HCT116 (cell line): Measurements from ENCODE around the gene ZNRF3. TPM values are rescaled to one million over a fixed set of nuclear protein-coding genes. Genes with fewer than 3 reads are reported as not detected.

Experiments
- ATAC-seq: fragments of 200-7000 bp; cut with Tn5 transposase; 2 replicates; pipeline ENCODE4 v1.9.1; 2020; ENCODE audit warnings: mild to moderate bottlenecking, moderate library complexity
- BruUV-seq: library from RNA; stranded (reverse); fragments of 400-500 nt; replicated peaks from 2 replicates; lab custom pipeline; 2021; lab: Mats Ljungman, UMichigan
- CTCF ChIA-PET: fragments of 300-600 bp; sonication (Branson Sonifier 250); formaldehyde crosslinking; loops from one replicate; lab custom pipeline; 2021; ENCODE audit warnings: antibody characterized with exemption; lab: Charles Lee
- POLR2A ChIA-PET: fragments of 300-600, 350-600 bp; sonication (Branson Sonifier 250); formaldehyde crosslinking; loops from one replicate; lab custom pipeline; 2021; ENCODE audit warnings: antibody characterized with exemption; lab: Charles Lee
- RAD21 ChIA-PET, 2 experiments: fragments of 300-600 bp; sonication (Branson Sonifier 250); formaldehyde crosslinking; loops; one replicate each; lab custom pipeline; 2023; ENCODE audit warnings: low total read pairs in 2 of 2; ENCODE audit not compliant: uncharacterized antibody in 2 of 2, unreplicated experiment in 2 of 2, low non-redundant PET in 1 of 2; lab: Charles Lee
- DNase-seq: peaks from one replicate; pipeline ENCODE4 v3.0.0-alpha.2; 2010; ENCODE audit warnings: low read depth, low spot score
- H2AFZ ChIP-seq: fragments of 200-600 bp; shearing (Covaris generic), sonication (generic); 2 replicates; pipeline ENCODE4 v1.6.1; 2017; ENCODE audit warnings: low read depth, mixed run types, mixed read lengths, antibody characterized with exemption, low read length; ENCODE audit not compliant: poor library complexity, severe bottlenecking
- H3K27ac ChIP-seq: 2 replicates; pipeline ENCODE4 v1.5.1; 2012; ENCODE audit warnings: low read depth, low read length
- H3K27me3 ChIP-seq: fragments of 200-600 bp; sonication (generic); 2 replicates; pipeline ENCODE4 v1.6.1; 2016; ENCODE audit warnings: mixed run types, low read length, mixed read lengths; ENCODE audit not compliant: insufficient read depth
- H3K36me3 ChIP-seq, 2 experiments: fragments of 200-500 bp in 1 of 2; fragments of 200-600 bp in 1 of 2; sonication (Bioruptor generic) in 1 of 2; sonication (generic) in 1 of 2; 2 replicates each; pipeline versions ENCODE4 v1.5.1 to v1.6.1; 2014 to 2016; ENCODE audit warnings: low read length in 2 of 2, inconsistent platforms in 1 of 2, mixed read lengths in 1 of 2, mixed run types in 1 of 2; ENCODE audit not compliant: insufficient read depth in 2 of 2, control insufficient read depth in 1 of 2
- H3K4me1 ChIP-seq, 2 experiments: fragments of 200-600 bp in 1 of 2; sonication (generic) in 1 of 2; 2 replicates each; pipeline versions ENCODE4 v1.5.1 to v1.6.1; 2012 to 2017; ENCODE audit warnings: low read length in 2 of 2, inconsistent platforms in 1 of 2, mild to moderate bottlenecking in 1 of 2, mixed read lengths in 1 of 2, mixed run types in 1 of 2, moderate library complexity in 1 of 2; ENCODE audit not compliant: insufficient read depth in 2 of 2, control insufficient read depth in 1 of 2
- H3K4me2 ChIP-seq: fragments of 200-600 bp; sonication (generic); 2 replicates; pipeline ENCODE4 v1.6.1; 2017; ENCODE audit warnings: mixed run types, low read length, mixed read lengths
- H3K4me3 ChIP-seq, 2 experiments: fragments of 200-600 bp in 1 of 2; sonication (generic) in 1 of 2; replicated peaks in 1 of 2; 2 replicates each; pipeline ENCODE4 v1.5.1; 2011 to 2016; ENCODE audit warnings: low read length in 2 of 2, control low read depth in 1 of 2, low read depth in 1 of 2, mild to moderate bottlenecking in 1 of 2, mixed read lengths in 1 of 2, mixed run types in 1 of 2
- H3K79me2 ChIP-seq: fragments of 200-600 bp; sonication (generic); 2 replicates; pipeline ENCODE4 v1.6.1; 2017; ENCODE audit warnings: mild to moderate bottlenecking, mixed run types, low read length, moderate library complexity, mixed read lengths; ENCODE audit not compliant: insufficient read depth
- H3K9ac ChIP-seq: fragments of 200-600 bp; sonication (generic); 2 replicates; pipeline ENCODE4 v1.6.1; 2016; ENCODE audit warnings: low read length, mixed read lengths
- H3K9me2 ChIP-seq: fragments of 200-600 bp; sonication (generic), shearing (Covaris generic); 2 replicates; pipeline ENCODE4 v1.6.1; 2017; ENCODE audit warnings: mixed run types, mild to moderate bottlenecking, moderate library complexity; ENCODE audit not compliant: insufficient read depth
- H3K9me3 ChIP-seq, 2 experiments: fragments of 200-500 bp in 1 of 2; fragments of 200-600 bp in 1 of 2; sonication (Bioruptor generic) in 1 of 2; sonication (generic) in 1 of 2; 2 replicates each; pipeline ENCODE4 v1.6.1; 2014 to 2017; ENCODE audit warnings: low read length in 2 of 2, mixed read lengths in 2 of 2, inconsistent platforms in 1 of 2, low read depth in 1 of 2, mild to moderate bottlenecking in 1 of 2, mixed run types in 1 of 2, moderate library complexity in 1 of 2; ENCODE audit not compliant: control insufficient read depth in 1 of 2, insufficient read depth in 1 of 2
- H4K20me1 ChIP-seq: fragments of 200-600 bp; sonication (generic), shearing (Covaris generic); 2 replicates; pipeline ENCODE4 v1.6.1; 2017; ENCODE audit warnings: mixed run types, mild to moderate bottlenecking, moderate library complexity; ENCODE audit not compliant: insufficient read depth
- ELF1 ChIP-seq: IDR thresholded peaks from 2 replicates; pipeline ENCODE4 v1.6.1; 2012; ENCODE audit warnings: low read depth, borderline replicate concordance
- EZH2phosphoT487 ChIP-seq: fragments of 200-600 bp; IDR thresholded peaks from 2 replicates; pipeline ENCODE4 v1.6.1; 2018; ENCODE audit warnings: antibody characterized with exemption, borderline replicate concordance
- JUND ChIP-seq: IDR thresholded peaks from 2 replicates; pipeline ENCODE4 v1.6.1; 2012
- POLR2A ChIP-seq: IDR thresholded peaks from 2 replicates; pipeline ENCODE4 v1.7.0; 2011; ENCODE audit warnings: borderline replicate concordance; ENCODE audit not compliant: insufficient read depth, insufficient read length; ENCODE audit errors: extremely low read depth
- POLR2AphosphoS5 ChIP-seq: IDR thresholded peaks from 2 replicates; pipeline ENCODE4 v1.6.1; 2011; ENCODE audit warnings: mild to moderate bottlenecking, low read depth, low read length, moderate library complexity
- SIN3A ChIP-seq: IDR thresholded peaks from 2 replicates; pipeline ENCODE4 v1.6.1; 2012; ENCODE audit warnings: low read depth
- SRF ChIP-seq: IDR thresholded peaks from 2 replicates; pipeline ENCODE4 v1.6.1; 2012; ENCODE audit warnings: low read depth
- ZNF274 ChIP-seq: fragments of 200-500 bp; sonication (Bioruptor generic); IDR thresholded peaks from 2 replicates; pipeline ENCODE4 v1.6.1; 2014; ENCODE audit warnings: mild to moderate bottlenecking, low read depth, low read length, inconsistent platforms
- intact Hi-C: fragments of 100-400 bp; cut with micrococcal nuclease; formaldehyde crosslinking; loops from 2 replicates; pipeline ENCODE4 v1.10.0; 2022
- total RNA-seq: library from RNA; stranded (reverse); gene quantifications from one replicate; pipeline ENCODE4 v1.2.1, GENCODE V29; 2021; ENCODE audit not compliant: unreplicated experiment
- TF ChIP-seq, protein P1 (sequence below): IDR thresholded peaks from 2 replicates; pipeline ENCODE4 v1.6.1; 2011; ENCODE audit warnings: mild to moderate bottlenecking, low read length, moderate library complexity; ENCODE audit not compliant: insufficient replicate concordance; ENCODE audit errors: extremely low read depth
- TF ChIP-seq, protein P2 (sequence below): IDR thresholded peaks from 2 replicates; pipeline ENCODE4 v1.6.1; 2012
- TF ChIP-seq, protein P3 (sequence below), 3 experiments: fragments of 200-600 bp in 1 of 3; sonication (generic) in 1 of 3; IDR thresholded peaks in 2 of 3; conservative IDR thresholded peaks in 1 of 3; 2 replicates each; pipeline ENCODE4 v1.5.1; 2012 to 2017; ENCODE audit warnings: low read depth in 2 of 3, low read length in 2 of 3, antibody characterized with exemption in 1 of 3, borderline replicate concordance in 1 of 3, control low read depth in 1 of 3, mild to moderate bottlenecking in 1 of 3, mixed read lengths in 1 of 3, mixed run types in 1 of 3, moderate library complexity in 1 of 3; ENCODE audit not compliant: insufficient read depth in 1 of 3

Gene ZNRF3
- total RNA-seq, 1 experiment from 2014 or later, result 12.2 TPM

DNA sequence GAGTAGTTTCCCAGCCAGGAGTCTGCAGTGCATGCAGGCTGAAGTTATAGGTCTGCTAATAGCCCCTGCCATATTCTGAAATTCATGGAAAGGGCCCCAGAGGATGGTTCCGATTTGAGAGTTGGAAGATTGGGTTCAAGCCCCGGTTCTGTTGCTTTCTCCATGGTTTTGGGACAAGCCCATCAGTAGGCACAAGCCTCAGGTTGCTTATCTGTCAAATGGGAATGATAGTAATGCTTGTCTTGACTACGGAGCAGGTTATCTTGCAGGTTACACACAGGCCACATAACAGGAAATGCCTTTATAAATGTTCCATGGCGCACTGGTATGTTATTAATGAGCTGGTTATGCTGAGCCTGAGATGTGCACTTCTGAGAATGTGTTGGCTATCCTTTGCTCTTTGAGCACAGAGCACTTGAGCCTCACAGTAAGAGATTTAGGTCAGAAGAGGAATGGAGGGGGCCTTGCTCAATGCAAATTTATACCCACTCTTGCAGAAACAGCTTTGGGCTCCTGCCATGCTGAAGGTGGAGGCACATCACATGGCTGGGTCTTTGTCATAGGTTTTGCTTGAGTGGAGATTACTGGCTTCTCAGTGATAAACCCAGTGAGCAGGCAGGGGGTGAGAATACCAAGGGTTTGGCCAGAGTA lies 47.1 kb downstream of the ZNRF3 start:
- no peaks in the 10 kb centered on the region for H3K9me3 ChIP-seq
- no peak overlapping the region for H2AFZ ChIP-seq
- no peaks in the 10 kb centered on the region for H3K27me3 ChIP-seq
- DNase-seq (no peak), ATAC-seq (no peak)
- ChIA-PET POLR2A (no interaction called here), CTCF (no interaction called here), RAD21 (no interaction called here)
- H3K36me3 ChIP-seq, result no peaks in the 10 kb centered on the region
- peaks cover 48 to 56% of the 10 kb centered on the region in 2 experiments for H3K4me1 ChIP-seq
- H3K9me2 ChIP-seq, result no peaks in the 10 kb centered on the region
- H3K9ac ChIP-seq, result no peak overlapping the region
- H3K4me3 ChIP-seq, result no peak overlapping the region
- H3K4me2 ChIP-seq, result no peak overlapping the region
- peaks cover 58% of the 10 kb centered on the region for H3K79me2 ChIP-seq
- TF ChIP-seq, protein P1, sequence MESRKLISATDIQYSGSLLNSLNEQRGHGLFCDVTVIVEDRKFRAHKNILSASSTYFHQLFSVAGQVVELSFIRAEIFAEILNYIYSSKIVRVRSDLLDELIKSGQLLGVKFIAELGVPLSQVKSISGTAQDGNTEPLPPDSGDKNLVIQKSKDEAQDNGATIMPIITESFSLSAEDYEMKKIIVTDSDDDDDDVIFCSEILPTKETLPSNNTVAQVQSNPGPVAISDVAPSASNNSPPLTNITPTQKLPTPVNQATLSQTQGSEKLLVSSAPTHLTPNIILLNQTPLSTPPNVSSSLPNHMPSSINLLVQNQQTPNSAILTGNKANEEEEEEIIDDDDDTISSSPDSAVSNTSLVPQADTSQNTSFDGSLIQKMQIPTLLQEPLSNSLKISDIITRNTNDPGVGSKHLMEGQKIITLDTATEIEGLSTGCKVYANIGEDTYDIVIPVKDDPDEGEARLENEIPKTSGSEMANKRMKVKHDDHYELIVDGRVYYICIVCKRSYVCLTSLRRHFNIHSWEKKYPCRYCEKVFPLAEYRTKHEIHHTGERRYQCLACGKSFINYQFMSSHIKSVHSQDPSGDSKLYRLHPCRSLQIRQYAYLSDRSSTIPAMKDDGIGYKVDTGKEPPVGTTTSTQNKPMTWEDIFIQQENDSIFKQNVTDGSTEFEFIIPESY, result no peak
- H4K20me1 ChIP-seq, result no peaks in the 10 kb centered on the region; the same call in 1 of the 2 replicates
- intact Hi-C loops, result no loop called here
- BruUV-seq, result no TSS peak
- no peak overlapping the region for H3K27ac ChIP-seq

DNA sequence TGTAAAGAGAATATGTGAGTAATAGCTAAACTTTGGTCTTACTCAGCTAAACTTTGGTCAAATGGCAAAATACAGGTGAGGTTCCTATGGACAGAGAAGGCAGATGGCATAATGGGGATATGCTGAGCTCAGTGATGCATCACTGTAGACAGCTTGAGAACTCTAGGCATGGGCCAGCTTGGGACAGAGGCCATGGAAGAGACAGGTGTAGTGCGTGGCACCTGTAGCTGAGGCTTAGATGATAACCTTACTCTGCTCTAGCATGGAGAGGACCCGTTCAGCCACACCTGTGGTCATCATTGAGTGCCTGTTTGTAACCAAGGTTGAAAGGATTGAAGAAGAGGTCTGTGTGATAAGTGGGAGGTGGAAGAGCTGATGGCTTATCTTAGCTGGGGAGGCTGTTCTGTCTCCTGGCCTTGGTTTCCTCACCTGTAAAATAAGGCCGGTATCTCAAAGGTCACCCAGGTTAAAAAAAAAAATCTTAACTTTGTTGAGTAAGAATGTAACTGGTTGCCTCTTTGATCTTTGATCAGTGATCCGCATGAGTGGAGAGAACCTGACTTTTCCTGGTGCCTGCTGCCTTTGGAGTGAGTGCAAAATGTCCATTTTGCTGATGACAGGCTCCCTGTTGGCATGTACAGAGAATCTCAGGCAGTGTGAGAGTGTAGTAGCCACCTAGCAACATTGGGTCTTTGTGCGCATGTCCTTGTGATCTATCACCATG lies 48.6 kb downstream of the ZNRF3 start:
- peaks cover 39 to 42% of the 10 kb centered on the region in 2 experiments for H3K4me1 ChIP-seq
- no peaks in the 10 kb centered on the region; the same call in 1 of the 2 replicates for H4K20me1 ChIP-seq
- no peak overlapping the region for H3K9ac ChIP-seq
- H3K9me2 ChIP-seq, result no peaks in the 10 kb centered on the region
- H3K27ac ChIP-seq, result no peak overlapping the region
- CTCF ChIA-PET, result no interaction called here
- no peak for DNase-seq
- H3K9me3 ChIP-seq, result no peaks in the 10 kb centered on the region
- no peaks in the 10 kb centered on the region for H3K27me3 ChIP-seq
- no peak for ATAC-seq
- H3K79me2 ChIP-seq, result peaks cover 61% of the 10 kb centered on the region
- H3K4me2 ChIP-seq, result no peak overlapping the region
- no peak overlapping the region for H2AFZ ChIP-seq
- POLR2A ChIA-PET, result no interaction called here
- H3K4me3 ChIP-seq, result no peak overlapping the region
- no peaks in the 10 kb centered on the region for H3K36me3 ChIP-seq
- BruUV-seq, result no TSS peak
- RAD21 ChIA-PET, result no interaction called here
- intact Hi-C loops, result no loop called here
- TF ChIP-seq ELF1 (no peak), POLR2AphosphoS5 (no peak), POLR2A (no peak), SRF (no peak), ZNF274 (no peak), SIN3A (no peak), JUND (no peak), EZH2phosphoT487 (no peak)
- TF ChIP-seq, protein P2, sequence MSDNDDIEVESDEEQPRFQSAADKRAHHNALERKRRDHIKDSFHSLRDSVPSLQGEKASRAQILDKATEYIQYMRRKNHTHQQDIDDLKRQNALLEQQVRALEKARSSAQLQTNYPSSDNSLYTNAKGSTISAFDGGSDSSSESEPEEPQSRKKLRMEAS, result no peak
- TF ChIP-seq, protein P3, sequence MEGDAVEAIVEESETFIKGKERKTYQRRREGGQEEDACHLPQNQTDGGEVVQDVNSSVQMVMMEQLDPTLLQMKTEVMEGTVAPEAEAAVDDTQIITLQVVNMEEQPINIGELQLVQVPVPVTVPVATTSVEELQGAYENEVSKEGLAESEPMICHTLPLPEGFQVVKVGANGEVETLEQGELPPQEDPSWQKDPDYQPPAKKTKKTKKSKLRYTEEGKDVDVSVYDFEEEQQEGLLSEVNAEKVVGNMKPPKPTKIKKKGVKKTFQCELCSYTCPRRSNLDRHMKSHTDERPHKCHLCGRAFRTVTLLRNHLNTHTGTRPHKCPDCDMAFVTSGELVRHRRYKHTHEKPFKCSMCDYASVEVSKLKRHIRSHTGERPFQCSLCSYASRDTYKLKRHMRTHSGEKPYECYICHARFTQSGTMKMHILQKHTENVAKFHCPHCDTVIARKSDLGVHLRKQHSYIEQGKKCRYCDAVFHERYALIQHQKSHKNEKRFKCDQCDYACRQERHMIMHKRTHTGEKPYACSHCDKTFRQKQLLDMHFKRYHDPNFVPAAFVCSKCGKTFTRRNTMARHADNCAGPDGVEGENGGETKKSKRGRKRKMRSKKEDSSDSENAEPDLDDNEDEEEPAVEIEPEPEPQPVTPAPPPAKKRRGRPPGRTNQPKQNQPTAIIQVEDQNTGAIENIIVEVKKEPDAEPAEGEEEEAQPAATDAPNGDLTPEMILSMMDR (IDR thresholded peaks at IDR 0.05 in 2 of 3, conservative IDR thresholded peaks at IDR 0.05 in 1 of 3; ENCODE audit: borderline replicate concordance in 1 of 3, insufficient read depth in 1 of 3, low read depth in 2 of 3, low read length in 2 of 3), result no peak
- TF ChIP-seq, protein P1, result no peak
